Globus pallidus (tissue), 1 donor: ENCODE measurements around the gene ANKMY1.

Experiments used
- DNase-seq: peaks from one replicate; pipeline ENCODE4 v3.0.0-alpha.2; 2015; ENCODE audit warnings: low spot score

Gene ANKMY1

DNA sequence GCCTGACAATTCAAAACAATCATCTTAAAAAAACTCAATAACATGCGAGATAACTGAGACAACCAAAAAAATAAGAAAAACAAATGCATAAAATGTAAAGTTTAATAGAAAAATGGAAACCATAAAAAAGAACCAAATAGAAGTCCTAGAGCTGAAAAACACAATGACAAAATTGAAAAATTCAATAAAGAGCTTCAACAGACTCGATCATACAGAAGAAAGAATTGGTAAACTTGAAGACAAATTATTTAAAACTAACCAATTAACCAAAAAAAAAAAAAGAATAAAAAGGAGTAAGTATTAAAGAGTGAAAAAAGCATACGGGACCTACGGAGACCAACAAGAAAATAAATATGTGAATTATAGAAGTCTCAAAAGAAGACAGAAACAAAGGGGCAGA is 84.6 kb downstream of the ANKMY1 start:
- no peak for DNase-seq

DNA sequence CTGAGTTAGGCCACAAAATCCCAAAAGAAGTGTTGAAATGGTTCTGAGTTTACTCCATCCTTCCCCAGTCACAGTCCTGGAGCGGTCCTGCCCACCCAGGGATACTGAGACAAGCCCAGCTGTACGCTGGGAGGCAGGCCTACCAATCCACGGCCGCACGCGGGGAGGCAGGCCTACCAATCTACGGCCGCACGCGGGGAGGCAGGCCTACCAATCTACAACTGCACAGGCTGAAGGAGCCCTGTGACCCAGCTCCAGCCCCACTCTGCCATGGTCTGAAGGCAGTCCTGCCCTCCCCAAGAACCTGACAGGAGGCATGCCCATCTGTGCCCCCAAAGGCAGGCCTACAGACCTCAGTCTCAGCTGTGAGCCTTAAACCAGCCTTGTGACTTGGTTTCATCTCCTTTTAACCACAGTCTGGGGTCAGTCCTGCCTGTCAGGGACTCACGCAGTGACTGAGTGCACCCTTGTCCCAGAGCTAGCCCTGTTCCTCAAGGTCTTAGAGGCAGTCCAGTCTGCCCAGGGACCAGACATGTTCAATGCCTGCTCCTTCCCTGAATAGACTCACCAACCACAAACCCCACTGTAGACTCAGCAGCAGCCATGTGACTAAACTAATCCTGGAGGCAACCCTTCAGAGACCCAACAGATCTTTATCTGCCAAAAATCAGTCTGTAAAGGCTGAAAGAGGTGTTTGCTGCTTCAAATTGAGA is 85.6 kb downstream of the ANKMY1 start:
- no peak for DNase-seq

DNA sequence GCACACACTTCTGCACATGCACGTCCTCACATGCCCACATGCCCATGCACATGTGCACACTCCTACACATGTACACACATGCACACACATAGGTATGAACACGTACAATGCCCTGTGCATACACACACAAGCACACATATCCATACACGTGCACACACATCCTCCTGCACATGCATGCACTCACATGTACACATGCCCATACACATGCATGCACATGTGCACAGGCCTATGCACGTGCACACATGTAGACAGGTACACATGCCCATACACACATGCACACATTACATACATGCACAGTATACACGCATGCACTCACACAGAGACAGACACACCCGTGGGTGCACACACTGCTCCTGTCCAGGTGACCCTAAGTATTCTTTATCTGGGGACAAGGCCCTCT is 88.0 kb downstream of the ANKMY1 start:
- no peak for DNase-seq

DNA sequence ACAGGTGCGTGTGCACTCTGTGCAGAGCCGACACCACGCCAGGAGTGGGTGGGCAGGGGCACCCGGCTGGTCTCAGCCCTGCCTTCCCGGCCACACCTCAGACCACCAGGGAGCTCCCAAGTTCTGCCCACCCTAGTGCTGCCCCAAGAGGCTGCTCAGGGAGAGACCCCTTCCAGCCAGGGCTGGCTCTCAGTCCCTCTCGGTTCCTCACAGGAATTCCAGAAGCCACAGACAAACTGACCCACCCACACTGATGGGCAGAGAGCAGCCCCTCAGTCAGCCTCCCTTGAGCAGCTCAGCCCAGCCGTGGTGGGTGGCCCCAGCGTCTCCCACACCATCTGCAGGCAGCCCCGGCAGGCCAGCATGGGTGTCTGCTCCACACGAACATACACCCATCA is 88.5 kb downstream of the ANKMY1 start:
- DNase-seq, result no peak

DNA sequence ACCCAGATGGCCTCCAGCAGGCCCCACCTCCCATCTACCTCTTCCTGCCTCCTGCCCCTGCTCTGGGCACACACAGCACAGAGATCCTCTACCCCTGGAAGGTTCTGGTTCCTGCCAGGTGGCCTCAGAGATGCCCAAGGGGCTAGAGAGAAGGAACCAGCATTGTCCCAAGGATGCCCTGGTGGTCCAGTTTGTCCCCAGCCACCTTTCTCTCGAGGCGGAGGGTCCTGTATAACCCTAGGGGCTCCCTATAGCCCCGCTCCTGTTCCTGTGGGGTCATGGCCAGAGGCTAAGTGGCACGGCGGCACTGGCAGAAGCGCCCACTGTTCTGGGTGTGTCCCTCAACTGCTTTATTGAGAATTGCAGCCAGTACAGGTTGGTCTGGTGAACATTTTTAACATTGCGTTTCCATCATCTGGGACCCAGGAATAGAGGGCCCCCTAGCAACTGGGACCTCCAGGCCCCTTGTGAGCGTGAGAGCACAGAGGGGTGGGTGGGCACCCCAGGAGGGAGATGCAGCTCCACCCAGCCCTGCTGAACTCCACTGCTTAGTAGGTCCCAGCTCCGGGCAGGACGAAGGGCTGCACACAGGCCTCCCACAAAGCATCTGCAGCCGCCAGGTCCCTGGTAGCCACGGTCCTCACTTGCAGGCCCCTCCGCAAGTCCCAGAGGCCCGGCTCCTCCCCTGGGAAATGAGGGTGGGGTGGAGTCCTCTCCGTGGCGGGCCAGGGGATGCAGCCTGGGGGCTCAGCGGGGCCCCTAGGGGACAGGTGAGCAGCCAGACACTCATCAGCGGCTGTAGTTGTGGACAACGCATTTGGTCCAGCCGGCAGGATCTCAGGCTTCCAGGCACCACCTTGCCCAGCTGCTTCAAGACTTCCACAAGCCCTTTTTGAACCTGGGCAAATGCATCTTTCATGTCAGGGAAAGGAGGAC is 89.2 kb downstream of the ANKMY1 start:
- no peak for DNase-seq

DNA sequence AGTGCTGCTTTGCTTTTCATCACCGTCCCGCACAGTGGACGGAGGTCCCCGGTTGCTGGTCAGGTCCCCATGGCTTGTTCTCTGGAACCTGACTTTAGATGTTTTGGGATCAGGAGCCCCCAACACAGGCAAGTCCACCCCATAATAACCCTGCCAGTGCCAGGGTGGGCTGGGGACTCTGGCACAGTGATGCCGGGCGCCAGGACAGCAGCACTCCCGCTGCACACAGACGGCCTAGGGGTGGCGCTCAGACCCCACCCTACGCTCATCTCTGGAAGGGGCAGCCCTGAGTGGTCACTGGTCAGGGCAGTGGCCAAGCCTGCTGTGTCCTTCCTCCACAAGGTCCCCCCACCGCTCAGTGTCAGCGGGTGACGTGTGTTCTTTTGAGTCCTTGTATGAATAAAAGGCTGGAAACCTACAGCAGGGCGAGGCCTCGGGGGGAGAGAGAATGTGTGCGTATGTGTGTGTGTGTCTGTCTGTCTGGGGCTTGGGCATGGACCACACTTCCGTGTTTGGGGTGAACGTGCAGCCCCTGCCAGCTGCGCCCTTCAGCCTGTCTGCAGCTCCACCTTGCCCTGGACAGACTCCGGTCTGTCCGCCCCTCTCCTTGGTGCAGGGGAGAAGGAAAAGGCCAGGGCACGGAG is 90.0 kb downstream of the ANKMY1 start:
- no peak for DNase-seq

DNA sequence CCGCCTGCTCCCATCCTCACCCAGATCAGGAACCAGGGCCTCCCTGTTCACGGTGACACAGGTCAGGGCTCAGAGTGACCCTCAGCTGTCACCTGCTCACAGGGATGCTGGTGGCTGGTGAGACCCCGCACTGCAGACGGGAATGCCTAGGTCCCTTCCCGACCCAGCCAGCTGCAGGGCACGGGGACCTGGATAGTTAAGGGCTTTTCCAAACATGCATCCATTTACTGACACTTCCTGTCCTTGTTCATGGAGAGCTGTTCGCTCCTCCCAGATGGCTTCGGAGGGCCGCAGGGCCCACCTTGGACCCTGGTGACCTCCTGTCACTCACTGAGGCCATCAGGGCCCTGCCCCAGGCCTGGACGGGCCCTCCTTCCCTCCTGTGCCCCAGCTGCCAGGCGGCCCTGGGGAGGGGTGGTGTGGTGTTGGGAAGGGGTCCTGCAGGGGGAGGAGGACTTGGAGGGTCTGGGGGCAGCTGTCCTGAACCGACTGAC is 90.6 kb downstream of the ANKMY1 start:
- DNase-seq, result no peak

DNA sequence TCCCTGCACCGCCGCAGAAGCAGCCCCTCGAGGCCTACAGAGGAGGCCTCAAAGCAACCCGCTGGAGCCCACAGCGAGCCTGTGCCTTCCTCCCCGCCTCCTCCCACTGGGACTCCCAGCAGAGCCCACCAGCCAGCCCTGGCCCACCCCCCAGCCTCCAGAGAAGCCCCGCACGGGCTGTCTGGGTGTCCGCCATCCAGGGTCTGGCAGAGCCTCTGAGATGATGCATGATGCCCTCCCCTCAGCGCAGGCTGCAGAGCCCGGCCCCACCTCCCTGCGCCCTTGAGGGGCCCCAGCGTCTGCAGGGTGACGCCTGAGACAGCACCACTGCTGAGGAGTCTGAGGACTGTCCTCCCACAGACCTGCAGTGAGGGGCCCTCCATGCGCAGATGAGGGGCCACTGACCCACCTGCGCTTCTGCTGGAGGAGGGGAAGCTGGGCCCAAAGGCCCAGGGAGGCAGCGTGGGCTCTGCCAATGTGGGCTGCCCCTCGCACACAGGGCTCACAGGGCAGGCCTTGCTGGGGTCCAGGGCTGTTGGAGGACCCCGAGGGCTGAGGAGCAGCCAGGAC is 91.1 kb downstream of the ANKMY1 start:
- no peak for DNase-seq

DNA sequence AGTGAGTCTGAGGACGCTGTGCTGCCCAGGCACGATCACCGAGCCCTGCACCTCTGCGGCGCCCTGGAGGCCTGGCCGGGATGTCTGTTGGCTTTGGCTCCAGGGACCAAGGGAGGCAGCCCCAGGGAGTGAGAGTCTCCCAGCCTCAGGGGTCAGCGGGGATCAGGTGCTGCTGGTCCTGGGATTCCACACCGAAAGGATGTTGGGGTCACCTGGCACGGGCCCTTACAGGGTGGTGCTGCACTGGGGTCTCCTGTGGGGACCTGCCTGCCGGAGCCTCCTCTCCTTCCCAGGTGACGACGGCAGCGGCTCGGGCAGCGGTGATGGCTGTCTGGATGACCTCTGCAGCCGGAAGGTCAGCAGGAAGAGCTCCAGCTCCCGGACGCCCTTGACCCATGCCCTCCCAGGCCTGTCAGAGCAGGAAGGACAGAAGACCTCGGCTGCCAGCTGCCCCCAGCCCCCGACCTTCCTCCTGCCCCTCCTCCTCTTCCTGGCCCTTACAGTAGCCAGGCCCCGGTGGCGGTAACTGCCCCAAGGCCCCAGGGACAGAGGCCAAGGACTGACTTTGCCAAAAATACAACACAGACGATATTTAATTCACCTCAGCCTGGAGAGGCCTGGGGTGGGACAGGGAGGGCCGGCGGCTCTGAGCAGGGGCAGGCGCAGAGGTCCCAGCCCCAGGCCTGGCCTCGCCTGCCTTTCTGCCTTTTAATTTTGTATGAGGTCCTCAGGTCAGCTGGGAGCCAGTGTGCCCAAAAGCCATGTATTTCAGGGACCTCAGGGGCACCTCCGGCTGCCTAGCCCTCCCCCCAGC is 91.8 kb downstream of the ANKMY1 start:
- DNase-seq, result no peak

DNA sequence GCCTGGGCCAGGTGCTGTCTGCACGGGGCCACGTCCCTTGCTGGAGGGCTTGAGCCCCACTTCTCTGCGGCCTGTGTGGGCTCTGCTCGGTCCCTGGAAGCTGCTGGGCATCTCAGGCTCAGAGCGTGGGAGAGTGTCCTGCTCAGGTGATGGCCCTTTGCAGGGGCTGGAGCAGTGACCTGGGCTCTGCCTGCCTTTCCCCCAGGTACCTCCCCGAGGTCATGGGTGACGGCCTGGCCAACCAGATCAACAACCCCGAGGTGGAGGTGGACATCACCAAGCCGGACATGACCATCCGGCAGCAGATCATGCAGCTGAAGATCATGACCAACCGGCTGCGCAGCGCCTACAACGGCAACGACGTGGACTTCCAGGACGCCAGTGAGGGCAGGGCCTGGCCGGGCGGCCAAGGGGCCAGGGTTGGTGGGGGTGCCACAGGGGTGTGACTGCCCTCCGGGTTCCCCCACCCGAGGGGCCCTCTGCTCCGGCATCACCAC is 92.5 kb downstream of the ANKMY1 start:
- no peak for DNase-seq

DNA sequence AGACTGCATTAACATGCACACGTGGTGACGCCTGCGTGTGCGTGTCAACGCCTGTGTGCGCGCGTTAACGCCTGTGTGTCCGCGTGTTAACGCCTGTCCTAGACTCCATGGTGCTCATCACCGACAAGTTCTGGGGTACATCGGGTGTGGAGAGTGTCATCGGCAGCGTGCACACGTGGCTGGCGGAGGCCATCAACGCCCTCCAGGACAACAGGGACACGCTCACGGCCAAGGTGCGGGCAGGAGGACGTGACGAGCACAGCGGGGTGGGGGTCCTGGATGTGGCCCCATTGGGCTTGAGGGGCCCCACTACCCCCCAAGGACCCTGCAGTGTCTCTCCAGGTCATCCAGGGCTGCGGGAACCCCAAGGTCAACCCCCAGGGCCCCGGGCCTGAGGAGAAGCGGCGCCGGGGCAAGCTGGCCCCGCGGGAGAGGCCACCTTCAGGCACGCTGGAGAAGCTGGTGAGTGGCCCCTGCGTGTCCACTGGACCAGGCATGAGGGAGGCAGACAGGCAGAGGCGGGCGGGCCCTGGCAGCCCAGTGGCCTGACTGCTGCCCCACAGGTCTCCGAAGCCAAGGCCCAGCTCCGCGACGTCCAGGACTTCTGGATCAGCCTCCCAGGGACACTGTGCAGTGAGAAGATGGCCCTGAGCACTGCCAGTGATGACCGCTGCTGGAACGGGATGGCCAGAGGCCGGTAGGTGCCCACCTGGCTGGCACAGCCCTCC is 93.1 kb downstream of the ANKMY1 start:
- DNase-seq, result no peak

DNA sequence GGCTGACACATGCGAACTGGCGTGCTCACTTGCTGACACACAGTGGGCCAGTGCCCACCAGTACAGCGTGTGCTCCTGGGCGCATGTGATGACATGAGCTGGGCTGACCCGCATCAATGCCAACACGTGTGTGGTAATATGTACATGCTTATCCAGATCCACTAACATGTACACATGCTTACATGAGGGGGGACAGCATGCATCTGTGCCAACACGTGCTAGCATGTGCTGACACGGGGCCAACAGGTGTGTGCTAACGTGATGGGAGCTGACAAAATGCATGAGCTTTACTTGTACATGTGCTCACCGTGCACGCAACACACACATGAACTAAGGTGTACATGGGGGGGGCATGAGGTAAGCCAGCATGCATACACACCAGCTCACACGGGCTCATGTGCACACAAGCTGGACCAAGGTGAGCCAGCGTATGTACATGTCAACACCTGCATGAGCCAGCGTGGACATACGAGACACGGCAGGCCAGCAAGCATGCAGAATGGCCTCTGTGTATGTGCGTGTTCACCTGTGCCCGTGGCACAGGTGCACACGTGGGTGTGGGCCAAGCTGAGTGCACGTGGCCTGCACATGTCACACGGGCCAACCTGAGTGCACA is 93.8 kb downstream of the ANKMY1 start:
- DNase-seq, result no peak

DNA sequence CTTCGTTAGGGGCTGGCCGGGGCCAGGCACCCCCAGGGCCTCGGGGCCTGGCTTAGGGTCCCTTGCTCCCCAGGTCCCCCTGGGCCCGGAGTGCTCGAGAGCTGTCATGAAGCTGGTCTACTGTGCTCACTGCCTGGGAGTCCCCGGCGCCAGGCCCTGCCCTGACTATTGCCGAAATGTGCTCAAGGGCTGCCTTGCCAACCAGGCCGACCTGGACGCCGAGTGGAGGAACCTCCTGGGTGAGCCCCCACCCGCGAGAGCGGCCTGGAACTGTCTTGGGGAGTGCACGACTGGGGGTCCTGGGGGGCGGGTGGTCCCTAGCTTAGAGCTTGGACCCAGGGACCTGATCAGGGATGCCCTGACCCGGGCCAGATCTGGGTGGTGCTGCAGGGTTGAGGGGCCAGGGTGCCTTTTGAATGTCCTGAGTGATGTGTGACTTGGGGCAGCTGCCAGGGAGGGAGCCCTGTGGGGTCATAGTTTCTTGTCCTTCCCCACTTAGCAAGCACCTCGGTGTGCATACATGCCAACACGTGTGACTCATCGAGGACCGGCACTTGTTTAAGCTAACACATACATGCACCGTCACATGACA is 94.4 kb downstream of the ANKMY1 start:
- no peak for DNase-seq

DNA sequence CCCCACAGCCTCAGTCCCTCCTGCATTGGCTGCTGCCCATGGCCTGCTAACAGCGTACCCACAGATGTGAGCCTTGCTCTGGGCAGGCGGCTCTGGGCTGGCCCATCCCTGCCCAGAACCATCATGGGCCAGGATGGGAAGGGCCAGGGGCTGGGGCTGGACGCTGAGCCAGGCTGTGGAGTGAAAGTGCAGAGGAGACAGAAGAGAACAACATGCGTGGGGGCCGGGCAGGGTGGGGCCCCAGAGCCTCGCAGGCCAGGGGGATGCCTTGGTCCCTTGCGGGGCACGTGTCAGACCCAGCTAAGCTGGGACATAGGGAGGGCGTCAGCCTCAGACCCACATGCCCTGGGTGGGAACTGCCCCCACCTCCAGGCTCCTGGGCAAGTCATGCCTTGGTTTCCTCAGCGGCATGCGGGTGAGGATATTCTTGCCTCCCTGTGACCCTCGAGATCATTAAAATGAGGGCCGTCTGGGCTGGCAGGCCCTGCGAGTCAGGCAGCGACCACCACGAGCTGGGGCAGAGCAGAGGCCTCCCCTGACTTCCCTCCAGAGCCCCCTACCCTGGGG is 95.0 kb downstream of the ANKMY1 start:
- no peak for DNase-seq

DNA sequence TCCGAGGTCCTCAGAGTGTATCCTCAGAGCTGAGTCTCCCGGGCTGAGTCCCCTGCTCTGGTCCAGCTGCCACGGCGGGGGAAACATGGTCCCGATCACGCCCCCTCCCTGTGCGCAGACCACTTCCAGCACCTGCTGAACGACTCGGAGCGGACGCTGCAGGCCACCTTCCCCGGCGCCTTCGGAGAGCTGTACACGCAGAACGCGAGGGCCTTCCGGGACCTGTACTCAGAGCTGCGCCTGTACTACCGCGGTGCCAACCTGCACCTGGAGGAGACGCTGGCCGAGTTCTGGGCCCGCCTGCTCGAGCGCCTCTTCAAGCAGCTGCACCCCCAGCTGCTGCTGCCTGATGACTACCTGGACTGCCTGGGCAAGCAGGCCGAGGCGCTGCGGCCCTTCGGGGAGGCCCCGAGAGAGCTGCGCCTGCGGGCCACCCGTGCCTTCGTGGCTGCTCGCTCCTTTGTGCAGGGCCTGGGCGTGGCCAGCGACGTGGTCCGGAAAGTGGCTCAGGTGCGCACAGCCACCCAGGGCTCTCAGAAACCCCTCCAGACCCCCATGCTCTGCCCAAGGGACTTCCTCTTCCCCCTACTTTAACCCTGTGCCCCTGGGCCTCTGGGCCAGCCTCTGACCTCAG is 95.6 kb downstream of the ANKMY1 start:
- no peak for DNase-seq

DNA sequence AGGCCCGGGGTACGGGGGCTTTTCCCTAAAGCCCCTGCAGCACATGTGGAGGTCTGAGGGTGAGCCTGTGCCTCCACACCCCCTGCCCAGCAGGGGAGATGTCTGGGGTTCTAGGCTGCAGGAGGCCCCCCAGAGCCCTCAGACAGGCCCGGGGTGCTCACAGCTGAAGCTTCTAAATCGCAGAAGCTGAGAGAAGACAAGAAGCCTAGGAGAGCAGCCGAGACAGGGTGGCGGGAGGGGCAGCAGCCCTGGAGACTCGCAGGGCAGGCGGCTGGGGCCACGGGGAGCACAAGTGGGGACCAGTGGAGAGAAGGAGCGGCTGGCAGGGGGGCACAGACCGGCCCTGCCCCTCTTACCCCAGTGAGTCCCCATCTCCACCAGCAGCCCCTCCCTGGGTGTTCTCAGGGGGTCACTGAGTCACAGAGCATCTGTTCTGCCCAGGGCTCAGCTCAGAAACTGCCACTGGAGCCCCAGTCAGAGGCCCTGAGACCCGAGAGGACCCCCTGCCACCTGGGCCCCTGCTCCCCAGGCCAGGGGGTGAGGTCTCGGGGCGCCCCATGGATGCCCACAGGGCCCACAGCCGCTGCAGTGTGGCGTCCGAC is 96.2 kb downstream of the ANKMY1 start:
- DNase-seq, result no peak

DNA sequence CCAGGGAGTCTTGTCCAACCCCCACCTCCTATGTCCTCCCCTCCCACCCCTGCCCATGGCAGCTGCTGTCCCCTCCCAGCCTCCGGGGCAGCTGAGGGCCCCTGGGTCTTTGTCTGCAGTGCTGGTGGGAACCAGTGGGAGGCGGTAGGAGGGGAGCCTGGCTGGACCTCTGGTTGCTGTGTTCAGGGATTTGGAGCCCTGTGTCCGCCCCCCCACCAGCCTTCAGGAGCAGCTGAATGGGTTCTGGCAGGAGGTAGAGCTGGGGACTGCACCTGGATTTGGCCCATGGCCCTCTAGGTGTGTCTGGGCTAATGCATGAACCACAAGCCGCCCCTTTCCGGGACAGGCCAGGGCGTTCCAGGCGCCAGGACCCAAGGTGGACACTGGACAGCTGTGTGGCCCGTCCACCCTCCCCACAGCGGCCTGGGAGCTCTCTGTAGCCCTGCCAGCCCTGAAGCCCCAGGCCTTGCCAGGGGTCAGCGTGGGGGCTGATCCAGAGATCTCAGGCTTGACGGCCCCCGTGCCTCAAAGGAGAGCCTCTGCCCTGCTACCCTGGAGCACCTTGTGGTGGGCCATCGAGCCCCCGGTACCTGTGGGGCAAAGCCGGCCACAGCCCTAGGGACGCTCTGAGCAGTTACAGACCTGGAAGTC is 96.9 kb downstream of the ANKMY1 start:
- DNase-seq, result no peak

DNA sequence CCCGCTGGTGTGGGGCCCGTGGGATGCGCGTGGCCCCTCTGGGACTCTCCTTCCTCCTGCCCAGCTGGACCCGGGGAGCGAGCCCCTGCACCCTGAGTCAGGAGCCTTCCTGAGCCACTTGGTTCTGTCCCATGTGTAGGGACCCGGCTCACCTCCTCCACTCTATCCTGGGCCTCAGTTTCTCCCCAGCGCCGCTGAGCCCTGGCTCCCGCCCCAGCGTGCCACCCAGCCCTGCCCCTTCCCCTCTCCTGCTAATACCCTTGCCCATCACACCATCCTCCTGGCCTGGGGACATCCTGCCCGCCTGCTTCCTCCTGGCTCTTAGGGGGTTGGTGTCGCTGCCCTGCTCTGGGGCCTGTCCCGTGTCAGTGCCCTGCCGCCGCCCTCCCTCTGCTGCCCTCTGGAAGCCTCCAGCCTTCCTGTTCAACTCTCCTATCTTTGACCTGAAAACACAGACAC is 97.5 kb downstream of the ANKMY1 start:
- DNase-seq, result no peak
